Lower lobe of right lung (tissue), 2 donors: ENCODE data around the gene MRGPRE. TPM values are rescaled to one million over a fixed set of nuclear protein-coding genes. Genes with fewer than 3 reads are reported as not detected.

Experiments used
- ATAC-seq, 2 donors: fragments of 200-7000 bp; cut with Tn5 transposase; one replicate each; pipeline ENCODE4 v1.9.1; 2020 to 2022; ENCODE audit warnings: mild to moderate bottlenecking in 2 of 2, moderate library complexity in 2 of 2
- DNase-seq: peaks from one replicate; pipeline ENCODE4 v3.0.0-alpha.2; 2020
- H3K27ac ChIP-seq: fragments of 200-600 bp; one replicate; pipeline ENCODE4 v1.8.0; 2022
- H3K27me3 ChIP-seq: fragments of 200-600 bp; one replicate; pipeline ENCODE4 v1.8.0; 2022; ENCODE audit warnings: low read depth
- H3K36me3 ChIP-seq: fragments of 200-600 bp; one replicate; pipeline ENCODE4 v1.8.0; 2022; ENCODE audit warnings: mild to moderate bottlenecking
- H3K4me1 ChIP-seq: fragments of 200-600 bp; one replicate; pipeline ENCODE4 v1.8.0; 2022
- H3K4me3 ChIP-seq: fragments of 200-600 bp; one replicate; pipeline ENCODE4 v1.8.0; 2022; ENCODE audit warnings: mild to moderate bottlenecking
- H3K9me3 ChIP-seq: fragments of 200-600 bp; one replicate; pipeline ENCODE4 v1.8.0; 2022
- CTCF ChIP-seq: fragments of 200-600 bp; IDR thresholded peaks from one replicate; pipeline ENCODE4 v1.8.0; 2022; ENCODE audit warnings: antibody characterized with exemption, mild to moderate bottlenecking
- intact Hi-C: fragments of 100-400 bp; cut with DNase I; formaldehyde crosslinking; loops from one replicate; pipeline ENCODE4 v1.11.0; 2022
- total RNA-seq: library from RNA; stranded (reverse); fragmentation: NEBNext Ultra II Directional; extraction: Animal tissue kit (Norgen Biotek cat#: 25700); gene quantifications from one replicate; pipeline ENCODE4 v1.2.1, GENCODE V29; 2021
- donor health status: DM: no; HTN: yes; CAD: no; lungs with severe emphysema.

MRGPRE gene
- total RNA-seq, 1 donor from 2014 or later = not detected

GRCh38 chr11:3181725-3182461 is 50.3 kb downstream of the MRGPRE start:
- H3K9me3 ChIP-seq = no peaks in the 10 kb centered on the region
- H3K36me3 ChIP-seq = no peaks in the 10 kb centered on the region
- H3K4me1 ChIP-seq = no peaks in the 10 kb centered on the region
- H3K27ac ChIP-seq = no peak overlapping the region
- H3K4me3 ChIP-seq = no peak overlapping the region
- intact Hi-C loops = no loop called here
- no peak for TF ChIP-seq CTCF
- ATAC-seq = peak in 1 of 2 donors; percentile 17
- no peaks in the 10 kb centered on the region for H3K27me3 ChIP-seq
- no peak for DNase-seq

GRCh38 chr11:3180869-3181268 is 51.3 kb downstream of the MRGPRE start:
- Histone ChIP-seq H3K36me3 (no peaks in the 10 kb centered on the region), H3K9me3 (peaks cover 8% of the 10 kb centered on the region), H3K4me1 (no peaks in the 10 kb centered on the region), H3K27me3 (no peaks in the 10 kb centered on the region), H3K27ac (no peak overlapping the region), H3K4me3 (no peak overlapping the region)
- no peak for ATAC-seq
- no peak for DNase-seq
- TF ChIP-seq CTCF = no peak
- intact Hi-C loops = no loop called here

GRCh38 chr11:3178349-3178748 is 53.9 kb downstream of the MRGPRE start:
- intact Hi-C loops = no loop called here
- Histone ChIP-seq H3K4me3 (no peak overlapping the region), H3K4me1 (no peaks in the 10 kb centered on the region), H3K27me3 (no peaks in the 10 kb centered on the region), H3K36me3 (no peaks in the 10 kb centered on the region), H3K9me3 (peaks cover 8% of the 10 kb centered on the region), H3K27ac (no peak overlapping the region)
- no peak for DNase-seq
- no peak for ATAC-seq
- TF ChIP-seq CTCF = no peak

- TF ChIP-seq CTCF = no peak
- no peak overlapping the region for H3K27ac ChIP-seq
- intact Hi-C loops = no loop called here
- no peaks in the 10 kb centered on the region for H3K4me1 ChIP-seq
- H3K9me3 ChIP-seq = peaks cover 8% of the 10 kb centered on the region
- no peak for ATAC-seq
- H3K4me3 ChIP-seq = no peak overlapping the region
- DNase-seq = no peak
- H3K27me3 ChIP-seq = no peaks in the 10 kb centered on the region
- no peaks in the 10 kb centered on the region for H3K36me3 ChIP-seq
Observed at GRCh38 chr11:3177931-3178330, 54.3 kb downstream of the MRGPRE start.

Other genes starting within 250 kb of the MRGPRE start
- 96.8 TPM for gene NAP1L4, start 240.1 kb downstream of the MRGPRE start, total RNA-seq
- 40.2 TPM for gene CARS1, start 175.0 kb downstream of the MRGPRE start, total RNA-seq
- gene OSBPL5, start 67.1 kb downstream of the MRGPRE start, total RNA-seq = 46.2 TPM
- gene MRGPRG, start 13.6 kb downstream of the MRGPRE start, total RNA-seq = not detected
- 16.4 TPM for gene ZNF195, start 146.7 kb upstream of the MRGPRE start, total RNA-seq